B cell (primary cell): ENCODE data around the gene KLRC1.
"Not testable (repeated sequence)": the region's sequence is repeated elsewhere in the genome, so short reads cannot be mapped to it uniquely, and the experiment has no call there.

Experiments used
- EZH2 ChIP-seq: IDR thresholded peaks from 2 replicates; pipeline ENCODE4 v1.6.1; 2012; ENCODE audit warnings: borderline replicate concordance, low read depth, mild to moderate bottlenecking, moderate library complexity, low read length; ENCODE audit not compliant: insufficient read depth, poor library complexity, severe bottlenecking
- TF ChIP-seq, protein P1 (sequence below): fragments of 200-600 bp; IDR thresholded peaks from one replicate; pipeline ENCODE4 v1.8.0; 2022; ENCODE audit warnings: antibody characterized with exemption, mild to moderate bottlenecking

- TF ChIP-seq, protein P1, sequence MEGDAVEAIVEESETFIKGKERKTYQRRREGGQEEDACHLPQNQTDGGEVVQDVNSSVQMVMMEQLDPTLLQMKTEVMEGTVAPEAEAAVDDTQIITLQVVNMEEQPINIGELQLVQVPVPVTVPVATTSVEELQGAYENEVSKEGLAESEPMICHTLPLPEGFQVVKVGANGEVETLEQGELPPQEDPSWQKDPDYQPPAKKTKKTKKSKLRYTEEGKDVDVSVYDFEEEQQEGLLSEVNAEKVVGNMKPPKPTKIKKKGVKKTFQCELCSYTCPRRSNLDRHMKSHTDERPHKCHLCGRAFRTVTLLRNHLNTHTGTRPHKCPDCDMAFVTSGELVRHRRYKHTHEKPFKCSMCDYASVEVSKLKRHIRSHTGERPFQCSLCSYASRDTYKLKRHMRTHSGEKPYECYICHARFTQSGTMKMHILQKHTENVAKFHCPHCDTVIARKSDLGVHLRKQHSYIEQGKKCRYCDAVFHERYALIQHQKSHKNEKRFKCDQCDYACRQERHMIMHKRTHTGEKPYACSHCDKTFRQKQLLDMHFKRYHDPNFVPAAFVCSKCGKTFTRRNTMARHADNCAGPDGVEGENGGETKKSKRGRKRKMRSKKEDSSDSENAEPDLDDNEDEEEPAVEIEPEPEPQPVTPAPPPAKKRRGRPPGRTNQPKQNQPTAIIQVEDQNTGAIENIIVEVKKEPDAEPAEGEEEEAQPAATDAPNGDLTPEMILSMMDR: not testable (repeated sequence)
- TF ChIP-seq EZH2: not testable (repeated sequence)
These were observed 17.4 kb downstream of the KLRC1 start, which contains the start of gene KLRC2 for GRCh38 chr12:10435816-10436215.
